Activated T-helper 9 cell treated with anti-CD3 and anti-CD28 coated beads, Interleukin-2, amount 50 U/mL, for 16 hours (primary cell): ENCODE data around the gene WFS1.

Experiments used
- DNase-seq: peaks from one replicate; pipeline ENCODE4 v3.0.0-alpha.2; 2020; ENCODE audit warnings: low read depth

WFS1 gene

DNA sequence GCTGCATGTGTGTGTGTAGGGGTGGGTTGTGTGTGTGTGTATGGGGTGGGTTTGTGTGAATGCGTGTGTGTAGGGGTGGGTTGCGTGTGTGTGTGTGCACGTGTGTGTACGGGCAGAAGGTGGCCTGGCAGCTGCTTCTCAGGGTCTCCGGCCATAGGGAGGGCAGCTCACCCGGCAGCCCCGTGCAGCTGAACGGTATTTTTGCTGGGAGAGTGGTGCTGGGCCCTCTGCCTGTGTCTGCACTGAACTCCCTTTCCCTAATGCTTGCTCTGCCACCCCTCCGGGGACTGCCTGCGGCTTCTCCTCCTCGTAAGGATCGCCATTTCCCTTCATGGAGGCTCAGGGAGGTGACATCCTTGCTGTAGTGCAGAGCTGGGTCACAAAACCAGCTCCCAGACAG is 30.2 kb downstream of the WFS1 start:
- no peak for DNase-seq

GRCh38 chr4:6300359-6300758 is 30.7 kb downstream of the WFS1 start:
- no peak for DNase-seq

DNA sequence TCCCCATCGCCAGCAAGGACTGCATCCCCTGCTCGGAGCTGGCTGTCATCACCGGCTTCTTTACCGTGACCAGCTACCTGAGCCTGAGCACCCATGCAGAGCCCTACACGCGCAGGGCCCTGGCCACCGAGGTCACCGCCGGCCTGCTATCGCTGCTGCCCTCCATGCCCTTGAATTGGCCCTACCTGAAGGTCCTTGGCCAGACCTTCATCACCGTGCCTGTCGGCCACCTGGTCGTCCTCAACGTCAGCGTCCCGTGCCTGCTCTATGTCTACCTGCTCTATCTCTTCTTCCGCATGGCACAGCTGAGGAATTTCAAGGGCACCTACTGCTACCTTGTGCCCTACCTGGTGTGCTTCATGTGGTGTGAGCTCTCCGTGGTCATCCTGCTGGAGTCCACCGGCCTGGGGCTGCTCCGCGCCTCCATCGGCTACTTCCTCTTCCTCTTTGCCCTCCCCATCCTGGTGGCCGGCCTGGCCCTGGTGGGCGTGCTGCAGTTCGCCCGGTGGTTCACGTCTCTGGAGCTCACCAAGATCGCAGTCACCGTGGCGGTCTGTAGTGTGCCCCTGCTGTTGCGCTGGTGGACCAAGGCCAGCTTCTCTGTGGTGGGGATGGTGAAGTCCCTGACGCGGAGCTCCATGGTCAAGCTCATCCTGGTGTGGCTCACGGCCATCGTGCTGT is 31.5 kb downstream of the WFS1 start:
- no peak for DNase-seq

DNA sequence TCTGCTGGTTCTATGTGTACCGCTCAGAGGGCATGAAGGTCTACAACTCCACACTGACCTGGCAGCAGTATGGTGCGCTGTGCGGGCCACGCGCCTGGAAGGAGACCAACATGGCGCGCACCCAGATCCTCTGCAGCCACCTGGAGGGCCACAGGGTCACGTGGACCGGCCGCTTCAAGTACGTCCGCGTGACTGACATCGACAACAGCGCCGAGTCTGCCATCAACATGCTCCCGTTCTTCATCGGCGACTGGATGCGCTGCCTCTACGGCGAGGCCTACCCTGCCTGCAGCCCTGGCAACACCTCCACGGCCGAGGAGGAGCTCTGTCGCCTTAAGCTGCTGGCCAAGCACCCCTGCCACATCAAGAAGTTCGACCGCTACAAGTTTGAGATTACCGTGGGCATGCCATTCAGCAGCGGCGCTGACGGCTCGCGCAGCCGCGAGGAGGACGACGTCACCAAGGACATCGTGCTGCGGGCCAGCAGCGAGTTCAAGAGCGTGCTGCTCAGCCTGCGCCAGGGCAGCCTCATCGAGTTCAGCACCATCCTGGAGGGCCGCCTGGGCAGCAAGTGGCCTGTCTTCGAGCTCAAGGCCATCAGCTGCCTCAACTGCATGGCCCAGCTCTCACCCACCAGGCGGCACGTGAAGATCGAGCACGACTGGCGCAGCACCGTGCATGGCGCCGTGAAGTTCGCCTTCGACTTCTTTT is 32.2 kb downstream of the WFS1 start:
- no peak for DNase-seq

DNA sequence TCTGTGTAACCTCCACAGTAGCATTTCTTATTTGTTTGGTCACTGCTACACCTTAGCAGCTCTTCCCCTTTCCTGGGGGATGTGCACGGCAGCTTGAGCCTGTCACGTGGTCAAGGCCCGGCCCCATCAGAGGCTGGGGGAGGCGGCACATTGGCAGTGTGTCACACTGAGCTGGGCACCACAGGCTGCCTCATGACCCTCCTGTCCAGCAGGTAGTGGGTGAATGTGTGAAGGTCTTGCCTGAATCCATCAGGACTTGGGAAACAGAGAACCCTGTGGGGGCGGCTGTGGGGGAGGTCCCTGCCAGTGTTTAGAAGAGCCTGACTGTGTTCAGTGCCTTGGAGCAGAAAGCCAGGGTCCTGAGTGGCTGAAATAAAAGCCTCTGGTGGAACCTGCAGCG is 33.2 kb downstream of the WFS1 start:
- DNase-seq: no peak

- no peak for DNase-seq
These were observed 34.3 kb downstream of the WFS1 start for GRCh38 chr4:6303943-6304342.

GRCh38 chr4:6306299-6306698 is 36.6 kb downstream of the WFS1 start:
- DNase-seq: no peak

DNA sequence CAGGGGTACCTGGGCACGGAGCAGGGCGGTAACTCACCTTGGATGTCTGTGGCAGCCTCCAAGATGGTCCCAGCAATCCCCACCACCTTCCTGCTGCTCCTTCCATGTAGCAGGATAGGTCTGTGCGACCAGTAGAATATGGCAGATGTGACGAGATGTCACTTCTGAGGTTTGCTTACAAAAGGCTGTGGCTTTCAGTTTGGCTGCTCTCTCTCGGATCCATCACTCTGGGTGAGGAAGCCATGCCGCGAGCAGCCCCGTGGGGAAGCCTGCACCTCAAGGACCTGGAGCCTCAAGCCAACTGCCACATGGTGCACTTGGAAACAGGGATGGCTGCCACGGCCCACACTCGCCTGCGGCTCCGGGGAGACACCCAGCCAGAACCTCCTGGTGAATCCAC is 37.6 kb downstream of the WFS1 start:
- no peak for DNase-seq

DNA sequence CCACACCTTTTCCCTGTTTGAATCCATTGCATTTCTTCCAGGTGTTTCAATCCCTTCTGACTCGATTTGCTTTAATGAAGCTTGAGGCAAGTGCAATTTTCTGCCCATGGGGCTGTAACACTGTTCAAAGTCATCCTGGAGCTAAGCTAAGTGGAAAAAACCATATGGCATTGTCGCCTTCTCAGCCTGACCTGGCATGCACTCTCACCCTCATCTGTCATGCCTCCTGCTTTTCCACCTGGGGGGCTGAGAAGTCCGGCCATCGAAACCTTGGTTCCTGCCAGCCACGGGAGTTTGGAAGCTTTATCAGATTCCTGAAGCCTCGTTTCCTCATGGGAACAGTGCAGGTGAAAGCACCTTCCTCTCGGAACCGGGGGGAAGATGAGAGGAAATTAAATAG is 38.2 kb downstream of the WFS1 start:
- no peak for DNase-seq

- no peak for DNase-seq
These were observed 39.4 kb downstream of the WFS1 start for GRCh38 chr4:6308899-6309643.

DNA sequence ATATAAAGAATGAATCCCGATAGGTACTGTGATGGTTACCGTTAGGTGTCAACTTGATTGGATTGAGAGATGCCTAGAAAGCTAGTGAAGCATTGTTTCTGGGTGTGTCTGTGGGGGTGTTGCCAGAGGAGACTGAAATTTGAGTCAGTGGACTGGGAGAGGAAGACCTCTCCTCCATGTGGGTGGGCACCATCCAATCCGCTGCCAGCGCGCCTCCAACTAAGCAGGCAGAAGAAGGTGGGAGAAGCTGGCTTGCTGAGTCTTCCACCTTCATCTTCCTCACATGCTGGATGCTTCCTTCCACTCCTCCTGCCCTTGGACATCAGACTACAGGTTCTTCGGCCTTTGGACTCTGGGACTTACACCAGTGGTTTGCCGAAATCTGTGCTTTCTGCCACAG is 40.1 kb downstream of the WFS1 start:
- DNase-seq: no peak

DNA sequence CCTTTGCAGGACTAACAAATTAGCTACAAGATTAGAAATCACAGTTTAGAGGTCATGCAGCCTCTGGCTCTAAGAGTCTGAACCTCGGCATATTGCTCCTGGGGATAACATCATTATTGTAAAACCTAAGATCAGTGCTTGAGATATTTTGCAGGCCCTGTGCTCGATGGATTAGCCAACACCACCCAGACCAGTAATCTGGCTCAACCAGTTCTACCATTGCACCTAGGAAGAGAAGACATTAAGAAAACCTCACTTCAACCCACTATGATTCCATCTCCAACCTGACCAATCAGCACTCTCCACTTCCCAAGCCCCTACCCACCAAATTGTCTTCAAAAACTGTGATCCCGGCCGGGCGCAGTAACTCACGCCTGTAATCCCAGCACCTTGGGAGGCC is 43.6 kb downstream of the WFS1 start:
- no peak for DNase-seq

DNA sequence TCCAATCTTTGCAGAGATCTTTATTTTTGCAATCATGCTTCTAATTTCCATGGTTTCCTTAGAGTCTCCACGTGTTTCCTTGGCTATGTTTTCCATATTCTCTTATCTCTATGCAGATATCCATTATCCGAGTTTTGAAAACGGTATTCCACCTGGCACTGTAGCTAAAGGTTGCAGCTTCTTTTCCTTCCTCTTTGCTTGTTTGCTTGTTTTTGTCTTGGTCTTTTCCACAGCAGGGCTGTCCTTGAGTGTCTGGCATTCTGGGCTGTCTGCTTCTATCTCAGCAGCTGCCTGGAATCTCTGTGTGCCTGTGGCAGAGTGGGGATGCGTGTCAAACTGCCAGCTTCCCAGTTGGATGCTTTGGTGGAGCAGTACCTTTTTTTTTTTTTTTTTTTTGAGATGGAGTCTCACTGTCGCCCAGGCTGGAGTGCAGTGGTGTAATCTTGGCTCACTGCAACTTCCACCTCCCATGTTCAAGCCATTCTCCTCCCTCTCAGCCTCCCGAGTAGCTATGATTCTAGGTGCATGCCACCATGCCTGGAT is 46.9 kb downstream of the WFS1 start:
- no peak for DNase-seq

GRCh38 chr4:6318206-6318605 is 48.6 kb downstream of the WFS1 start:
- DNase-seq: no peak

DNA sequence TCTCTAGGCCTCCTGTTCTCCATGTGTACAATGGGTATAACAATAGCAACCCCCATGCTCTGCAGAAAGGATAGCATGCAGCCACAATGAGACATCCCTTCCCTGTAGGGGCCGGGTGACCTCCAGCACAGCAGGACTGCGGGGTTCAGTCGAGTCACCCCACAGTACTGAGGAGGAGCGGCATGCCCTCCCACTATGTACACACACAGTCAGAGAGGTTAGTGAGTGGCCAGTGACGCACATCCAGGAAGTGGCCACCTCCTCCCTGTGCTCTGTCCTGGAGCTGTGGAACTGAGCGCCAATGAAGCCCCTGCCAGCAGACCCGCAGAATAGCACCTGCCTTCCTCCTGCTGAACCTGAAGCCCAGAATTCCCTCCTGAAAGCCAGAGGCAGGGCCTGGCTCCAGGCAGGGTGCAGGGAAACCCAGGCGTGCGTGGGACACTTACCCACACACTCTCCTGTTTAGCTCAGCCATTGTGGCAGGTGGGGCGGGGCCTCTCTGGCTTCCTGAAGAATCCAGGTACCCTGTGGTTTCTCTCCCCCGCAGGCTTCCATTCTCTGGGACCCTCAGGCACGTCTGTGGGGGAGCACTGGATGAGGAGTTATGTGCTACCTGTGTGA is 50.0 kb downstream of the WFS1 start:
- no peak for DNase-seq

DNA sequence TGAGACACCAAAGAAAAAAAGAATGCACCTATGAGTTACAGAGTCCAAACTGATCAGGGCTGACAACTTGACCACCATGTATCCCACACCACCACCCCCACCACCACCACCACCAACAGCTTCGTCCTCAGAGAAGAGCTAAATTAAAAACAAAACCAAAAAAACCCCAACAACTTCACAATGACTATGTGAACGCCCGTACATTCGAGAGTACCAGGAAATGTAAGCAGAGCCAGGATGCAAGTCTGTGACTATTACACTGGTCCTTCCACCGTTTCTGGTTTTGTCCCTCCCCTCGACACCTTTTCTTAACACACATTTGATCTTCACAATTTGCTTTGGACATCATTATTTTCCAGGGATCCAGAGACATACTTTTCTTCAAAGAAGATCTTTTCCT is 51.0 kb downstream of the WFS1 start:
- DNase-seq: no peak

DNA sequence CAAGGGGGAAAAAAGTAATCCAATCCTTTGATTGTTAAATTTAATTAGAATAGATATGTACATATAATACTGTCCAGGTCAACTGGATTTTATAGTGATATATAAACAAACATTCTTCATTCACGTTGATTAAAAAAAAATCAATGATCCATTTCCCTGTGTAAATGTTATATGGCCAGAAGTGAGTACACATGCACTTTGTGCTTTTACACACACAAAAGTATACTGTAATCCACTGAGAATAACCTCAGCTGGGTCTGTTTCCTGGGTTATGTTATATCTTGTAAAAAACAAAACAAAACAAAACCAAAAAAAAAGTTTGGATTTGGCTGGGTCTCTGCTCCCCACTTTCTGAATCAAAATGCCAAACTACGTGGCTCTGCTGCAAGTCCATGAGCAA is 51.7 kb downstream of the WFS1 start:
- no peak for DNase-seq

DNA sequence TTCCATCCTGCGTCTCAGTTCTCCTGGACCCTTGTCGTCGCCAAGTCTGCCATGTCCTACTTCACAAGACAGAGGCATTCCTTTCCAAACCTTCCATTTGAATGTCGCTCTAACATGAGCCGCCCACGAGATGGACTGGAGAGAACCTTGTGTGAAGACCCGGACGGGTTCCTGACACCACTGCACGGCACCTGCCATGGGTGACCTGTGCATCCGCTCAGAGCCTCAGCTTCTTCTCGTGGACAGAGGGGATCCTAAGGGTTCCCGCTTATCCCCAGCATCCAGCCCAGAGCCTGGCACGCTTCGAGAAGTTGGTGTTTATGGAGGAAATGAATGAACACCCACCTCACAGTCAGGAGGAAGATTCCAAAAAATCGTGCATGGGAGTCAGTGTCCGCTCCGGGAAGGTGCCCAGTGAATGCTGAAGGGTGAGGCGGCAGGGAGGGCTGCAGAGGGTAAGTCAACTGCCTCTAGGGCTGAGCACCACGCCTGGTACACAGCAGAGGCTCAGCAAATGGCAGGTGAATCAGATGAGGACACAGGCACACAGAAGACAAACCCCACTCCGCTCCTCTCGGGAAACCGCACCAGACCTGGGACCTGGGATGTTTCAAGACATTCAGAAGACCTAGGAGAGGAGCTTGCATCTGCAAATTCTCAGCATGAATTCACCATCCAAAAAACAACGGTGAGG is 52.6 kb downstream of the WFS1 start:
- DNase-seq: no peak

- DNase-seq: no peak
These were observed 53.3 kb downstream of the WFS1 start for GRCh38 chr4:6322761-6323566.

DNA sequence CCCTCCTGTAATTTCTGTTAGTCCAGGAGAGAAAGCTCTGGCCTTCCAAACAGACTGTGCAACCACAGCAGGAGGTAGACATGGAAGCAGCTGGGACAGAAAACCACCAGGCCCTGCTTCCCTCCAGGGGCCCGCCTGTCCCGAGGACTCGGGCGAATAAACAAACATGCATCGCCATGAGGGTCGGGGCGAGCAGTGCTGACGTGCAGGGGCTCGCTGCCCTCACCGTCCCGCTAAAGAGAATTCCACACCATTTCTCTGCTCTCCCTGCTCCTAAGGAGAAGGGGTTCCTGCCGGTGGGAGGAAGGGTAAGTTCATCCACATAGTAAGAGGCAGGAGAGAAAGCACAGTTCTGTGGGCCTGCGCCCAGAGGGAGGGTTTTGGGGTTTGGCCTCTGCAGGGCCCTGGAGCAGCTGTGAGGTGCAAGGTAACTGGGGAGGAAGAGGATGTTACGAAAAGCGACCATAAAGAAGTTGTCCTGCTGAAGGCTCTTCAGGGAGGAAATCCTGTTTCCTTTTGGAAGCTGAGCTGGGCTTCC is 54.9 kb downstream of the WFS1 start:
- DNase-seq: no peak
